GM21447 (cell line): ENCODE measurements around the gene SOWAHA.
A peak's percentile ranks its signal among the peaks of the same experiment; 100 is the strongest.
"Not testable (repeated sequence)": the region's sequence is repeated elsewhere in the genome, so short reads cannot be mapped to it uniquely, and the experiment has no call there.

ENCODE experiments used
- ATAC-seq: cut with Tn5 transposase; IDR thresholded peaks from one replicate; pipeline ENCODE4 v1.9.1; 2021; ENCODE audit not compliant: unreplicated experiment

Gene SOWAHA

GRCh38 chr5:132806804-132807162 lies 6.3 kb upstream of the SOWAHA start:
- not testable (repeated sequence) for ATAC-seq

- no peak for ATAC-seq
Measured at GRCh38 chr5:132807163-132807838, 5.8 kb upstream of the SOWAHA start.

- no peak for ATAC-seq
Measured at GRCh38 chr5:132808448-132808847, 4.7 kb upstream of the SOWAHA start.

- ATAC-seq = no peak
Measured at GRCh38 chr5:132808866-132809265, 4.2 kb upstream of the SOWAHA start.

- ATAC-seq = no peak
Measured at GRCh38 chr5:132810605-132811004, 2.5 kb upstream of the SOWAHA start.

GRCh38 chr5:132812123-132812765 lies 858 bp upstream of the SOWAHA start:
- ATAC-seq = no peak

- ATAC-seq = no peak
Measured at GRCh38 chr5:132813599-132814502, 749 bp downstream of the SOWAHA start.

- ATAC-seq = no peak
Measured at GRCh38 chr5:132814503-132815294, 1.6 kb downstream of the SOWAHA start.

- no peak for ATAC-seq
Measured at GRCh38 chr5:132815454-132815853, 2.4 kb downstream of the SOWAHA start.

- no peak for ATAC-seq
Measured at GRCh38 chr5:132816083-132816482, 3.0 kb downstream of the SOWAHA start.

- no peak for ATAC-seq
Measured at GRCh38 chr5:132816554-132816953, 3.5 kb downstream of the SOWAHA start.

- ATAC-seq = no peak
Measured at GRCh38 chr5:132817011-132817410, 3.9 kb downstream of the SOWAHA start.

GRCh38 chr5:132819468-132819867 lies 6.4 kb downstream of the SOWAHA start:
- no peak for ATAC-seq

GRCh38 chr5:132820162-132820754 lies 7.2 kb downstream of the SOWAHA start:
- peak; percentile 82 for ATAC-seq

GRCh38 chr5:132821350-132821749 lies 8.2 kb downstream of the SOWAHA start:
- ATAC-seq = no peak

GRCh38 chr5:132821791-132822190 lies 8.7 kb downstream of the SOWAHA start:
- ATAC-seq = no peak

GRCh38 chr5:132822650-132823480 lies 9.8 kb downstream of the SOWAHA start:
- ATAC-seq = no peak

- ATAC-seq = no peak
Measured at GRCh38 chr5:132823481-132824050, 10.5 kb downstream of the SOWAHA start.

GRCh38 chr5:132824426-132824825 lies 11.3 kb downstream of the SOWAHA start:
- ATAC-seq = no peak
